HFF-Myc (cell line): ENCODE results near the gene GAS2L3.
A peak's percentile ranks its signal among the peaks of the same experiment; 100 is the strongest.
"Not testable (repeated sequence)": the region's sequence is repeated elsewhere in the genome, so short reads cannot be mapped to it uniquely, and the experiment has no call there.

Experiments
- DNase-seq: peaks from one replicate; pipeline ENCODE4 v3.0.0-alpha.2; 2011; ENCODE audit warnings: low read depth; ENCODE audit errors: extremely low read depth
- H3K4me3 ChIP-seq: replicated peaks from 2 replicates; pipeline ENCODE4 v1.5.1; 2011; ENCODE audit warnings: low read depth, mild to moderate bottlenecking, control low read depth, low read length
- CTCF ChIP-seq: IDR thresholded peaks from 2 replicates; pipeline ENCODE4 v1.5.1; 2012; ENCODE audit warnings: mild to moderate bottlenecking, low read depth, low read length, control low read depth; ENCODE audit errors: missing control alignments

GAS2L3 gene

DNA sequence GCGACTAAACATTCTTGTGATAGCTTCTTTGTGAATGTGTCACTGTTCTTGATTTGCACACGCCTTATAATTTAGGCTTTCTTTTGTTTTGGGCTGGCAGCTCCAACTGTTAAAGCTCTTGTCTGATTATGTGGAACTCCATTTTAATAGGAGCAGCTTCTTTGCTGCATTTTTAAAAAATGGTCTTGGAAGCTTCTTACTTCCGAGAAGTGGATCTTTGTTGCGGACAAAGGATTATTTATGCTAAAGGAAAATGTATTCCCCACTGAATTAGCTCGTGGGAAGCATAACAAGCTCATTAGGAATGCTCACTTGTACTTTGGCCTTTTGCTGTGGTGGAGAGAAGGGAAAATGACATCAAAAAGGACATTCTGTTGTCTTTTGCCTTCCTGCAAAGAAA lies 20.0 kb downstream of the GAS2L3 start:
- H3K4me3 ChIP-seq = no peak overlapping the region
- no peak for TF ChIP-seq CTCF
- DNase-seq = no peak

DNA sequence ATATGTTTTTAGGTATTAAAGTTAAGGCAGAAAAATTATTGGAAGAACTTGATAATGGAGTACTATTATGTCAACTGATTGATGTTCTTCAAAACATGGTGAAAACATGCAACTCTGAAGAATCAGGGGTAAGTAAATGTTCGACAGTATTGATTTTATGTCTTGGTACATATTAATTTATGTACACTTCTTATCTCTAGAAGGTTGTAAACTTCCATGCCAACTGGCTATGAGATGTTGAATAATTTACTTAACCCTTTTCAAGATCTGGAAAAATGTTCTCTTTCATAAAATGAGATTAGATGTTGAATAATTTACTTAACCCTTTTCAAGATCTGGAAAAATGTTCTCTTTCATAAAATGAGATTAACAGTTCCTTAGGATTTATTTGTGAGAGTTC lies 28.1 kb downstream of the GAS2L3 start:
- no peak for TF ChIP-seq CTCF
- DNase-seq = no peak
- no peak overlapping the region for H3K4me3 ChIP-seq

DNA sequence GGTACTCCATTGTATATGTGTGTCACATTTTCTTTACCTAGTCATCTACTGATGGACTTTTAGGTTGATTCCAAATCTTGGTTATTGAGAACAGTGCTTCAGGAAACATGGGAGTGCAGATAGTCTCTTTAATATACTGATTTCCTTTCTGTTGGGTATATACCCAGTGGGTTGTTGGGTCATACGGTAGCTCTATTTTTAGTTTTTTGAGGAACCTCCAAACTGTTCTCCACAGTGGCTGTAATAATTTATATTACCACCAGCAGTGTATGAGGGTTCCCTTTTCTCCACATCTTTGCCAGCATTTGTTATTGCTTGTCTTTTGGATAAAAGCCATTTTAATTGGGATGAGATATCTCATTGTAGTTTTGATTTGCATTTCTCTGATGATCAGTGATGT lies 29.5 kb downstream of the GAS2L3 start:
- not testable (repeated sequence) for DNase-seq, H3K4me3 ChIP-seq

DNA sequence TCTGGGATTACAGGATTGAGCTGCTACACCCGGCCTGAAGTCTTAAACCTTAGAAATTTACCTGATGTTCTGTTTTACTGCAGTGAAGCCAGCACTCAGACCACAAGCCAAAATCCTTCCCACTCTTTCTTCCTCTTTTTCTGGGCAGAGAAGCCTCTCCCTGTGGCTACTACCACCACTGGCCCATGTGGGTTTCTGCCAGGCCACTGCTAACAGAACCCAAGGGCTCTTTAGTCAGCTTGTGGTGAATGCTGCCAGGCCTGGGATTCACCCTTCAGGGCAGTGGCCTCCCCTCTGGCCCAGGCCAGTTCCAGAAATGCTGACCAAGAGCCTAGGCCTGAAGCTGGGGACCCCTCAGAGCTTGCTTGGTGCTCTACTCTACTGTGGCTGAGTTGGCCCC lies 35.3 kb downstream of the GAS2L3 start:
- no peak overlapping the region for H3K4me3 ChIP-seq
- no peak for DNase-seq

GRCh38 chr12:100610666-100611430 lies 37.4 kb downstream of the GAS2L3 start:
- no peak overlapping the region for H3K4me3 ChIP-seq
- no peak for TF ChIP-seq CTCF
- DNase-seq = peak; percentile 4

More for the DNA sequence above, 35.3 kb downstream of the GAS2L3 start:
- no peak for TF ChIP-seq CTCF

- DNase-seq = no peak
- TF ChIP-seq CTCF = no peak
- H3K4me3 ChIP-seq = no peak overlapping the region
Observed at GRCh38 chr12:100612606-100613005, 39.1 kb downstream of the GAS2L3 start.

GRCh38 chr12:100624571-100624970 lies 51.1 kb downstream of the GAS2L3 start:
- DNase-seq = no peak
- no peak overlapping the region for H3K4me3 ChIP-seq
- no peak for TF ChIP-seq CTCF
